NCI-H510A treated with DMSO at 0.1 percent for 48 hours (cell line): ENCODE data around the gene NPIPA5.
"Not testable (repeated sequence)": the region's sequence is repeated elsewhere in the genome, so short reads cannot be mapped to it uniquely, and the experiment has no call there.

Source experiments
- DNase-seq: peaks from one replicate; lab custom pipeline; 2025; lab: John Stamatoyannopoulos, UW

Gene NPIPA5

DNA sequence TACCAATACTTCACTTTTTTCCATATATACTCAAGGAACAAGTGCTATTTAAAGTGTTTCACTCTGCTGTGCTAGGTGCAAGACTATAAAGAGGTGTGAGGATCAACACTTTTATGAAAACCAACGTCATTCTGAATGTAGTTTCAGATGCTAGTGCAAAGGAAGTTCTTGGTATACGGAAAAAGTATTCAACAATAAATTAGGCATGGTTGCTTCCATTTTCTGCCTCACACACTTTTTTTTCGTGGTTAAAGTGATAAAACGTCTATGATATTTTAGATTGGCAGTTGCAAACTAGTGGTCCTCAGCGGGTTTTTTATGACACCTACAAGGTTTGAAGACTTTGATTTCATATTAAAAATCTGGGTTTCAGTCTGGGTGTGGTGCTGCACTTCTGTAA is 11.8 kb upstream of the NPIPA5 start:
- not testable (repeated sequence) for DNase-seq

DNA sequence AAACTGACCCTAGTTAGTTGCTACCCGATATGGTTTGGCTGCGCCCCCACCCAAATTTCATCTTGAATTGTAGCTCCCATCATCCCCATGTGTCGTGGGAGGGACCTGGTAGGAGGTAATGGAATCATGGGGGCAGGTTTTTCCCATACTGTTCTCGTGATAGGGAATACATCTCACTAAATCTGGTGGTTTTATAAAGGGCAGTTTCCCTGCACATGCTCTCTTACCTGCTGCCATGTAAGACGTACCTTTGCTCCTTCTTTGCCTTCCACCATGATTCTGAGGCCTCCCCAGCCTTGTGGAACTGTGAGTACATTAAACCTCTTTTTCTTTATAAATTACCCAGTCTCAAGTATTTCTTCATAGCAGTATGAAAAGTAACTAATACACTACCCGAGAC is 10.0 kb upstream of the NPIPA5 start:
- not testable (repeated sequence) for DNase-seq

DNA sequence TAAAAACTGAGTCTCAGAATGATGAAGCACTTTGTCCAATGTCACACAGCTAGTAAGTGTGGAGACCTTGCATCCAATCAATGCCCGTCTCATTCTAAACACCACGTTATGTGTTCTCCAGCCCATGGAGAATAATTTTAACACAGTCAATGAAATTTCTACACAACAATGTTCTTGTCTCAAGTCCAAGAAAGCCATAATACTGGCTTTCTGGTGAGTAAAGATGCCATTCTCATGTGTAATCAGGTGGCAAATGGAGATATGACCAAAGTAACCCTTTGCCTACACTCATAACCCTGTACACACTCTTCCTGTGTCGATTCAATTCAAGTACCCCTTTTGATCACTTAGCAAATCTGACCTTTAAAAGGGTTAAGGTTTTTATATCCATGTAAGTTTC is 4.7 kb upstream of the NPIPA5 start:
- not testable (repeated sequence) for DNase-seq

DNA sequence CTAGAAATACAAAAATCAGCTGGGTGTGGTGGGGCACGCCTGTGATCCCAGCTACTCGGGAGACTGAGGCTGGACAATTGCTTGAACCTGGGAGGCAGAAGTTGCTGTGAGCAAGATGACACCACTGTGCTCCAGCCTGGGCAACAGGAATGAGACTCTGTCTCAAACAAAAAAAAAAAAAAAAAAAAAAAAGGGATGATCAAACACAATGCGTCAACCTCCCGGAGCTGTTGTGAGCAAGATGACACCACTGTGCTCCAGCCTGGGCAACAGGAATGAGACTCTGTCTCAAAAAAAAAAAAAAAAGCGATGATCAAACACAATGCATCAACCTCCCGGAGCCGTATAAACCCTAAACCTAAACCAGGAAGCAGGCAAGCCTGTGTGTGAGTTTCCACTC is 20.6 kb downstream of the NPIPA5 start:
- not testable (repeated sequence) for DNase-seq

GRCh38 chr16:15354846-15355245 is 23.2 kb downstream of the NPIPA5 start:
- DNase-seq: not testable (repeated sequence)

DNA sequence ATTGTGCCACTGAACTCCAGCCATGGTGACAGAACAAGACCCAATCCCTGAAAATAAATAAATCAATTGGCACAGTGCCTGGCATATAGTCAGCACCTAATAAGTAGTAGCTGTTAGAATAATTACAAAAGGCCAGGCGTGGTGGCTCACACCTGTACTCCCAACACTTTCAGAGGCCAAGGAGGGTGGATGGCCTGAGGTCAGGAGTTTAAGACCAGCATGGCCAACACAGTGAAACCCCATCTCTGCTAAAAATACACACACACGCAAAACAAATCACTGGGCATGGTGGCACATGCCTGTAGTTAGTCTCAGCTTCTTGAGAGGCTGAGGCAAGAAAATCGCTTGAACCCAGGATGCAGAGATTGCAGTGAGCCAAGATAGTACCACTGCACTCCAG is 25.2 kb downstream of the NPIPA5 start:
- DNase-seq: not testable (repeated sequence)

DNA sequence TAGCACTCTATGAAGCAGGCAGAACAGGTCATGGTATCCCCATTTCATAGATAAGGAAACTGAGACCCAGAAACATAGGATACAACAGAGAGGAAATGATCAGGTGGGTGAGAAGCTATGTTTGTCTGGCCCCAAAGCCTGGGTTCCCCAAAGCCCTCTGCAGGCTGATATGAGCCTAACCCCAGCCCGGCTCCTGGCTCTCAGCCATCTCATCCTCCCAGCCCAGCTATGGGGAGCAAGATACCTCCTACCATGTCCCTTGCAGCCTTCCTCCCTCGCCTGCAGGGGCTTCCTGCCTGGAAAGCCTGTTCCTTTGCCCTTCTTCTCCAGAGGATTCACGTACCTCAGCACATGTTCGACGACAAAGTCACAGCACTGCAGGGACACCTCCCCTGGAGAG is 26.3 kb downstream of the NPIPA5 start:
- DNase-seq: not testable (repeated sequence)

GRCh38 chr16:15351251-15351650 is 26.8 kb downstream of the NPIPA5 start:
- not testable (repeated sequence) for DNase-seq

GRCh38 chr16:15348721-15349120 is 29.4 kb downstream of the NPIPA5 start:
- not testable (repeated sequence) for DNase-seq

- not testable (repeated sequence) for DNase-seq
Measured at GRCh38 chr16:15342337-15342736, 35.8 kb downstream of the NPIPA5 start.

GRCh38 chr16:15338986-15339385 is 39.1 kb downstream of the NPIPA5 start:
- DNase-seq: not testable (repeated sequence)

DNA sequence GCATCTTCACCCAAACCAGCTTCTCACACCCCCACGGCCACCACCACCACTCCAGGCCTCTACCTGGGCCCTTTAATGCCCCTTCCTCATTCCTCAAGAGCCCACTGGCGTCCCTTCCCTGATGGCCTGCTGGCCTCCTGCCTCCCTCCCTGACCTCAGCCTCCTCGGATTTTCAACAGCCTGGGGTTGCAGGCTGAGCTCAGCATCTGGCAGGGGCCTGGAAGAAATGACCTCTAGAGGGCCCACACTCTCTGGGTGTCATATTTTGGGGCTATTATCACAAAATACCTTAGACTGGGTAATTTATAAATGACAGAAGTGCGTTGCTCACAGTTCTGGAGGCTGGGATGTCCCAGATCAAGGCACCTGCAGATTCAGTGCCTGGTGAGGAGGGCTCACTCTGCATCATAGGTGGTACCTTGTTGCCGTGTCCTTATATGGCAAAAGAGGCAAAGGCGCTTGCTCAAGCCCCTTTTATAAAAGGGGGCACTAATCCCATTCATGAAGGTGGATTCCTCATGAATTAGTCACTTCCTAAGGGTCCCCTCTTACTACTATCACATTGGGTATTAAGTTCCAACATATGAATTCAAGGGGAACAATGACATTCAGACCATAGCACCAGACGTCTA is 40.0 kb downstream of the NPIPA5 start:
- not testable (repeated sequence) for DNase-seq

DNA sequence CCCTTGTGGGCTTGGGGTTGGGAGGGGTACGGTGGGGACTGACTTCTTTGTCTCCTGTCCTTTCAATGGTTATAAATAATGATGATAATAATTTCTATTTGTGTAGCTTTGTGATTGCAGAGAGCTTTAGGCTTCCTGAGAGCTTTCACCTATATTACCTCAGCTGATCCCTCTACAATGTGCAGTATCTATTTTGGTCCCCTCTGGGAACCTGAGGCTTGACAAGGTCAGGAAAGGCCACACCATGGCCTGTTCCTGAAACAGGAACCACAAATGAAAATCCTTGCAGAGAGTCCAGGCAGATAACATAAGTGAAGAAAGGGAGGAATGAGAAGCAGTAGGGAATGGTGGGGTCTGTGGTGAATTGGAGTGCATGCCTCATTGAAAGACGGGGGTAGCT is 42.5 kb downstream of the NPIPA5 start:
- DNase-seq: not testable (repeated sequence)

- DNase-seq: not testable (repeated sequence)
Measured at GRCh38 chr16:15333969-15334368, 44.1 kb downstream of the NPIPA5 start.

DNA sequence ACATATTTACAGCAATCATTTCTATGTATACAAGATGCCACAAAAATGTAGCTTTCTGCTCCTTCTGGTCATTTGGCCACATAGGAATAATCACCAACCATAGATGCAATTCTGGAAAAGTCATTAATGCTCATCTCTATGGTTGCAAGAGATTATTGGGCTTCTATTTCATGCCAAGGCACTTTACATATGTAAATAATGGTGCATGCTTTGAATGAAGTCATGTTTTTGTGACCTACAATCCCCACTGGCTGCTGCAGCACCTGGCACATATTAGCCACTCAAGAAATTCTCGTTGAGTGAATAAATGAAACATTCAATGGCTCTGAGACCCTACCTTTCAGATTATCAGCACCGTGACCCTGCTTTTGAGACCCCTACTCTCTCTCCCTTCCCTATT is 47.1 kb downstream of the NPIPA5 start:
- DNase-seq: not testable (repeated sequence)

GRCh38 chr16:15324954-15325353 is 53.1 kb downstream of the NPIPA5 start:
- DNase-seq: not testable (repeated sequence)

DNA sequence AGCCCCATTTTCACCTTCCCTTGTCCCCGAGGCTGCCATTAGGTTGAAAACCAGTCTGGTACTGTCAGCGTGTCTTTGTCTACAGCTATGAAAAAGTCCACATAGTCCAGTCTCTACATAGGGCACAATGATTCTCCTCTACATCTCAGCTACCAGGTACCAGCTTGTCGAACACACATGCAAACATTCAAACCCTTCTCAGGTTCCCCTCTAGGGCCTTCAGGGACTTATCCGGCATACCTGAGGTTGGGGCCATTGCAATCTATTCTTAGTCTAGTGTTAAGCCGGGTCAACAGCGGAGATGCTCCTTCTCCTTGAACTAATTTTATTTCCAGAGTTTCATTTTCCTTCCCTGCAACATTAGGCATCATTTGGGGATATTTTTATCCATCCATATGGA is 54.7 kb downstream of the NPIPA5 start:
- DNase-seq: not testable (repeated sequence)

- not testable (repeated sequence) for DNase-seq
Measured at GRCh38 chr16:15321221-15321620, 56.9 kb downstream of the NPIPA5 start.

DNA sequence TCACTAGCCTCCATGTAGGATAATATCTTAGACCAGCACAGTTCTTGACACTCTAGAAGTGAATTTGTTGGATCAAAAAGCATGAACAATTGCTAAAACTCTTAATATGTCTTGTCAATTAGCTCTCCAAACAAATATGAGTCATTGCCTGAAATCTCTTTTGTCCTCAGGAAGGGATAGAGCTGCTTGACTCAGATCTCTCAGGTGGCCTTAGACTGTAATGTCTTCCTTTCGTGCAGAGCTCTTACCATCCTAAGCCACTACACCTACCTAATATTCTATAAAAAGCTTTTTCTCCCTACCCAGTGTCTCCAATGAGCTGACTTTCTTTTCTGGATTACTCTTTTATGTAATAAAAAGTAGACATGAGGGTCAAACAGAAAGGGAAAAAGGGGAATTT is 63.5 kb downstream of the NPIPA5 start:
- DNase-seq: not testable (repeated sequence)
